GM12801 (cell line): ENCODE results near the gene ATOX1.

ENCODE experiments used
- TF ChIP-seq, protein P1 (sequence below): IDR thresholded peaks from one replicate; pipeline ENCODE4 v1.5.1; 2011; ENCODE audit warnings: control low read depth; ENCODE audit not compliant: insufficient read length; ENCODE audit errors: extremely low read depth

ATOX1 gene

DNA sequence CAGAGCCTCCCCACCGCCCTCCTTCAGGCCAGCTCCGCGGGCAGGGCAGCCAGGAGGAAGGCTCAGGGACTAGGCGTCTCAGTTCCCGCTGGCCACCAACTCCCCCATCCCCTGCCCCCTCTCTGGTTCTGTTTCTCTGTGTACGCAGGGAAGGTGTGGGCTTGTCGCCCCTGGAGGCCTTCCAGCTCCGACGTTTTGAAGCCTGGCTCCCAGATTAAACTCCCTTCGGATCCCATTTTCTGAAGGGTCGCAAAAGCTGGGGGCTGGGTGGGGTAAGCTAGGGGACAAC, 346 bp downstream of the ATOX1 start:
- TF ChIP-seq, protein P1, sequence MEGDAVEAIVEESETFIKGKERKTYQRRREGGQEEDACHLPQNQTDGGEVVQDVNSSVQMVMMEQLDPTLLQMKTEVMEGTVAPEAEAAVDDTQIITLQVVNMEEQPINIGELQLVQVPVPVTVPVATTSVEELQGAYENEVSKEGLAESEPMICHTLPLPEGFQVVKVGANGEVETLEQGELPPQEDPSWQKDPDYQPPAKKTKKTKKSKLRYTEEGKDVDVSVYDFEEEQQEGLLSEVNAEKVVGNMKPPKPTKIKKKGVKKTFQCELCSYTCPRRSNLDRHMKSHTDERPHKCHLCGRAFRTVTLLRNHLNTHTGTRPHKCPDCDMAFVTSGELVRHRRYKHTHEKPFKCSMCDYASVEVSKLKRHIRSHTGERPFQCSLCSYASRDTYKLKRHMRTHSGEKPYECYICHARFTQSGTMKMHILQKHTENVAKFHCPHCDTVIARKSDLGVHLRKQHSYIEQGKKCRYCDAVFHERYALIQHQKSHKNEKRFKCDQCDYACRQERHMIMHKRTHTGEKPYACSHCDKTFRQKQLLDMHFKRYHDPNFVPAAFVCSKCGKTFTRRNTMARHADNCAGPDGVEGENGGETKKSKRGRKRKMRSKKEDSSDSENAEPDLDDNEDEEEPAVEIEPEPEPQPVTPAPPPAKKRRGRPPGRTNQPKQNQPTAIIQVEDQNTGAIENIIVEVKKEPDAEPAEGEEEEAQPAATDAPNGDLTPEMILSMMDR: no peak

DNA sequence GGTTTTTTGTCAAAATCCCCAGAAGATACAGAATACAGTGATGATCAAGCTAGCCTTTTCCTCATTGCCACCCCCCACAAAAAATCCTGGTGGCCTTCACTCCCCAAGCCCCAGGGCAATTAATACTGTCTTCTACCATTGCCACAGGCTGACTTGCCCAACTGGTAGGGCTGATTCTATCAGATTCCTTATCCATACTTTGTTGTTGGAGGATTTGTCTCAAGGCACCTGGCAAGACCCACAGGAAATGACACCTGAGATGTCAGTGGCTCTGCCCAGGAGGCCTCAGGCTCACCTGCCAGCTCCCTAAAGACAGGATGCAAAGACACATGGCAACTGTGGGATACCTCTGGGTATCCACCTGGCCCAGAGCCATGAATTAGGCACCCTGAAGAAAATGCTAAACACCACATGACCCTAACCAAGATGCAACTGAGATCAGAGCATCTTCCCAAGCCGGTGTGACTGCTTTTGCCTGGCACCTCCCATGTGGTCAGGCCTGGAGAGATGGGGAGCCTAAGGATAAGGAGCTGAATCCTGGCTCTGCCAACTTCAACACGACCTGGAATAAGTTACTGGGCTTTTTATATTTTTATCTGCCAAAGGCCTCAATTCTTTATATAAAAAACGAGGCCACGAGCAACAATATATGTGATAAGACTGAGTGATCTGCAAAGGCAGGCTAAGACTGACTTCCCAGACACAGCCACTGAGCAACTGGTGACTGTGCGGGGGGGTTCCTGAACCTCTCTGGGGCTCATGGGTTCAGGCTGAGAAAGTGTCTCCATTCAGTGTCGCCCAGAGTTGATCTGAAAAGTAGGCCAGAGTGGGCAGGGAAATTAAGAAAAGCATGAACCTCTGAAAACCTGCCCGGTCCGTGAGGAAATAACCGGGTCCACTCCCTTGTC, 944 bp downstream of the ATOX1 start:
- TF ChIP-seq, protein P1: no peak

DNA sequence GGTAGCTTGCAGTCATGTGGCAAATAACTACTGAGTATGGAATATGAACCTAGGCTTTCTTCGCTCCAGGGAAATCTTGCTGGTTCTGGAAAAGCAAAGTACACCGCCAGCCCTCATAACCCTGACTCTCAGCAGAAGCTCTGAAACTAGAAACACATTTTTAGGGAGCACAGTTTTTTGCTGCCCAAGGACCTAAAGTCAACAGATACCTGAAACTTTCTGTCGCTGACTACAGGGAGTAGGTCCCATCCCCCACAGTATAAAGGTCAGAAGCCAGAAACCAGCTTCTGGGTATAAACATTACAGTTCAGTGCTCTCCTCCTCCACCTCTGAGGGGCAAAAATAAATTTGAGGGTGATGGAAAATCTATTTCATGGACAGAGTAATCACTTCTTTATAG, 3.0 kb downstream of the ATOX1 start:
- TF ChIP-seq, protein P1: no peak

DNA sequence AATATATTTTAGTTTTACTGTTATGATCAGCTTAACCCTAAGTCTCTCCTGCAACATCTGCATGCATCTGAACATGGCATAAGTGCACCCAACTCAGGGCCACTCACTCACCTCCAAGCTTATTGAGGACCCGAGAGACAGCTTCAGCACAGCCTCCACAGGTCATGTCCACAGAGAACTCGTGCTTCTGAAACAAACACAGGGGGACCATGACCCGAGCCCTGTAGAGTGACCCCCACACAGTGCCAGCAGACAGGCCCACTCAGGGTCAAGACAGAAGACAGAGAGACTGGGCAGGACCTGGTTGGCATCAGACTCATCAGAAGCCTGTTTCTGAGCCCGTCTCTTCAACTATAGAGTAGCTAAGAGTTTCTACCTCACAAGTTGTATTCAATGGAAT, 6.8 kb downstream of the ATOX1 start:
- TF ChIP-seq, protein P1: no peak

DNA sequence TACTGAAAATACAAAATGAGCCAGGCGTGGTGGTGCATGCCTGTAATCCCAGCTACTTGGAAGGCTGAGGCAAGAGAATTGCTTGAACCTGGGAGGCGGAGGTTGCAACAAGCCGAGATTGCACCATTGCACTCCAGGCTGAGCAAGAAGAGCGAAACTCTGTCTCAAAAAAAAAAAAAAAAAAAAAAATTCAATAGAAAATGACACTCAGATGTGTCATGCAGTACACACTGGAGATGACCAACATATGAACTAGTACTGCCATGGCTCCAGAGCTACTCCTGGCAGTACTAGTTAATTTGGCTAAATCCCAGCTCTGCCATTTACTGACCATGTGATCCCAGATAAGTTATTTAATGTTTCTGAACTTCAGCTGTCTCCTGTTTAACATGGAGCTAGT, 7.3 kb downstream of the ATOX1 start:
- TF ChIP-seq, protein P1: no peak

DNA sequence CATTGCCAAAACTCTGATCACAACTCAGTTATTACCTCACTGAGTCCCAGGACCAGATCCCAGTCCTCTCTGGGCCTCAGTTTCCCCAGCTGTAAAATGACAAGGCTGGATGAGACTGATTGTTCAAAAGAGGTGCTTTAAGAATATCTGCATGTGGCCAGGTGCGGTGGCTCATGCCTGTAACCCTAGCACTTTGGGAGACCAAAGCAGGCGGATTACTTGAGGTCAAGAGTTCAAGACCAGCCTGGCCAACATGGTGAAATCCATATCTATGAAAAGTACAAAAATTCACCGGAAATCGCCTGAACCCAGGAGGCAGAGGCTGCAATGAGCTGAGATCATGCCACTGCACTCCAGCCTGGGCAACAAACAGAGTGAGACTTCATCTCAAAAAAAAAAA, 8.3 kb downstream of the ATOX1 start:
- TF ChIP-seq, protein P1: no peak

DNA sequence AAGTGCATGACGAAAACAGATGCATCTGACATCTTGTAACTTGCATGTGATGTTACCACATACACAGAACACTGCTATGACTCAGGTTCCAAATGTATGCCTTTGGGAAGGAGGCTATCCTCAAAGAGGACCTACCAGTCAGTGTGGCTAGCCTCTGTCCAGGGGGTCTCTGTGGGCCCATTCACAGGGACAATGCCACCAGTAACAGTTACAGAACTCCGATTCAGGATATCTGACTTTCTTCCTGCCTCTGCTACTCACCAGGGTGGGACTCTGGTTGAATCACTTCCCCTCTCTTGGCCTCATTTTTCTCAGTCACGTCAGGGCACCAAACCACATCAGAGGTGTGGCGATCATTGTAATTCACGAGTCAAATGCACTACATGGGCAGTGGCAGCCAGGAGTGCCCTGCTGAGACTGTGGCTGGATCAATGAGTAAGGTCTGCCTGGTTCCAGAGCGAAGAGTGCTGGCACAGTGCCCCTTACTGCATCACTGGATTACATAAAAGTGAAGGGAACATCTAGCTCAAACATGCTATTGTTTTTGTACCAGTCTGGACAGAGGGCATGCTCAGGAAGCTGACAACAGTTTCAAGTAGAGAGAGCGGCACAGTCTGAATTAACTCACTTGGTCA, 13.2 kb downstream of the ATOX1 start:
- TF ChIP-seq, protein P1: no peak
